ENCODE measurements around the gene SEMA3E.
"Not testable (repeated sequence)": the region's sequence is repeated elsewhere in the genome, so short reads cannot be mapped to it uniquely, and the experiment has no call there.

The SEMA3E gene

GRCh38 chr7:83484826-83485225 is 164.1 kb downstream of the SEMA3E start:
- no peak for DNase-seq

- no peak for DNase-seq
These were observed 164.7 kb downstream of the SEMA3E start for GRCh38 chr7:83484266-83484665.

GRCh38 chr7:83478616-83479015 is 170.3 kb downstream of the SEMA3E start:
- DNase-seq, result no peak

GRCh38 chr7:83476511-83477050 is 172.4 kb downstream of the SEMA3E start:
- no peak for DNase-seq

GRCh38 chr7:83475420-83475819 is 173.5 kb downstream of the SEMA3E start:
- no peak for DNase-seq

- DNase-seq, result no peak
These were observed 176.6 kb downstream of the SEMA3E start for GRCh38 chr7:83472376-83472775.

GRCh38 chr7:83469491-83469890 is 179.4 kb downstream of the SEMA3E start:
- no peak for DNase-seq

- DNase-seq, result no peak
These were observed 179.9 kb downstream of the SEMA3E start for GRCh38 chr7:83469076-83469475.

GRCh38 chr7:83468251-83468739 is 180.6 kb downstream of the SEMA3E start:
- DNase-seq, result peak; percentile 65

GRCh38 chr7:83467493-83467892 is 181.4 kb downstream of the SEMA3E start:
- DNase-seq, result no peak

GRCh38 chr7:83466956-83467355 is 182.0 kb downstream of the SEMA3E start:
- DNase-seq, result no peak

GRCh38 chr7:83466187-83466923 is 182.6 kb downstream of the SEMA3E start:
- no peak for DNase-seq

GRCh38 chr7:83465643-83466042 is 183.3 kb downstream of the SEMA3E start:
- DNase-seq, result no peak

GRCh38 chr7:83461820-83462219 is 187.1 kb downstream of the SEMA3E start:
- not testable (repeated sequence) for DNase-seq

GRCh38 chr7:83459930-83460653 is 188.8 kb downstream of the SEMA3E start:
- DNase-seq, result not testable (repeated sequence)

- not testable (repeated sequence) for DNase-seq
These were observed 189.6 kb downstream of the SEMA3E start for GRCh38 chr7:83459101-83459929.

GRCh38 chr7:83457022-83457892 is 191.7 kb downstream of the SEMA3E start:
- no peak for DNase-seq

GRCh38 chr7:83456413-83456812 is 192.5 kb downstream of the SEMA3E start:
- no peak for DNase-seq

GRCh38 chr7:83455612-83456011 is 193.3 kb downstream of the SEMA3E start:
- no peak for DNase-seq

GRCh38 chr7:83452256-83452655 is 196.7 kb downstream of the SEMA3E start:
- no peak for DNase-seq

GRCh38 chr7:83451501-83452045 is 197.4 kb downstream of the SEMA3E start:
- DNase-seq, result peak; percentile 21

GRCh38 chr7:83449781-83450180 is 199.2 kb downstream of the SEMA3E start:
- no peak for DNase-seq
